HL-60 (cell line): ENCODE measurements around the gene JARID2.

ENCODE experiments used
- CTCF ChIP-seq: IDR thresholded peaks from one replicate; pipeline ENCODE4 v1.5.1; 2011; ENCODE audit warnings: low read length, control low read depth, inconsistent platforms; ENCODE audit not compliant: insufficient read depth
- GABPA ChIP-seq: IDR thresholded peaks from 2 replicates; pipeline ENCODE4 v1.6.1; 2012; ENCODE audit warnings: low read depth
- POLR2AphosphoS5 ChIP-seq: IDR thresholded peaks from 2 replicates; pipeline ENCODE4 v1.6.1; 2012; ENCODE audit warnings: low read depth
- REST ChIP-seq: IDR thresholded peaks from 2 replicates; pipeline ENCODE4 v1.6.1; 2012; ENCODE audit warnings: low read depth; ENCODE audit not compliant: insufficient replicate concordance
- SPI1 ChIP-seq: IDR thresholded peaks from 2 replicates; pipeline ENCODE4 v1.6.1; 2012; ENCODE audit warnings: low read depth, mild to moderate bottlenecking, borderline replicate concordance

DNA sequence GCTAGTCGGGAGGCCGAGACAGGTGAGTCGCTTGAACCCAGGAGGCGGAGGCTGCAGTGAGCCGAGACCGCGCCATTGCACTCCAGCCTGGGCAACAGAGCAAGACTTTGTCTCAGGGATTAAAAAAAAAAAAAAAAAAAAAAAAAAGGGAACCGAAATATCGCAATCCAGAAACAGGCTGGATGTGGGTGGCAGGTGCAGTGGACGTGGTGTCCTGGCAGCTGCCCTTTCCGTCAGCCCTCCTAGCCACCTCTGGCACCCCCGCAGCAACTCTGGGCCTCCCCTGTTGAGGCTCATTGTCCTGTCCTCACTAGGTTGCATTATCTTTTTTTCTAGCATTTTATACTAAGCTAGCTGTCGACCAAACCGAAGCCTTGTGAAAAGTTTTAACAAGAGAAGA lies 303.5 kb downstream of the JARID2 start:
- TF ChIP-seq CTCF (no peak), POLR2AphosphoS5 (no peak), GABPA (no peak), REST (no peak), SPI1 (no peak)
